DMS79 treated with DMSO at 0.1 percent for 48 hours (cell line): Measurements from ENCODE around the gene MBD4.

Experiments
- DNase-seq: peaks from one replicate; lab custom pipeline; 2025; lab: John Stamatoyannopoulos, UW

MBD4 gene

DNA sequence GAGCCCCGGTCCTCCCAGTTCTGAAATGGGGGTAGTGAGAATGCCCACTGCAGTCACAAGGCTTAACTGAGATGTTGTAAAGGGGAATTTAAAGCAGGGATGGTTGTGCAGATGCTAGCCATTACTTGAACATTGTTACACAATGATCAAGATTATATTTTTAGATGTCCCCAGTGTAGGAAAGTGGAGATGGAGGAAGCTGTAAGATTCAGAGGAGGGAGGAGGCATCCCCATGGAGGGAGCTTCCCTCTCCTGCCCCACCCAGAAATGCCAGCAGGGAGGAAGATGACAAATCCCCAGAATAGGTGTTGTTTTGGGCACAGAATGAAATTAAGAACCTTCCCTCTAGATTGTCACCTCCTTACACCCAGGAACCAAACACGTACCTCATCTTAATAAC is 57.4 kb downstream of the MBD4 start:
- no peak for DNase-seq
